PC-3 (cell line): ENCODE data around the gene LRRFIP2. TPM values are rescaled to one million over a fixed set of nuclear protein-coding genes. Genes with fewer than 3 reads are reported as not detected.

Experiments
- ATAC-seq: fragments of 200-7000 bp; cut with Tn5 transposase; 2 replicates; pipeline ENCODE4 v1.9.1; 2020; ENCODE audit warnings: mild to moderate bottlenecking, moderate library complexity
- BruUV-seq: library from RNA; stranded (reverse); fragments of 400-500 nt; replicated peaks from 2 replicates; lab custom pipeline; 2021; lab: Mats Ljungman, UMichigan
- CTCF ChIA-PET: fragments of 300-600 bp; sonication (Branson Sonifier 250); formaldehyde crosslinking; loops from one replicate; lab custom pipeline; 2022; ENCODE audit warnings: antibody characterized with exemption; lab: Charles Lee
- POLR2A ChIA-PET: fragments of 300-600 bp; sonication (Branson Sonifier 250); formaldehyde crosslinking; loops from one replicate; lab custom pipeline; 2022; ENCODE audit warnings: antibody characterized with exemption; ENCODE audit not compliant: unreplicated experiment; lab: Charles Lee
- DNase-seq: peaks from one replicate; pipeline ENCODE4 v3.0.0-alpha.2; 2015
- H2AFZ ChIP-seq: fragments of 300-600 bp; sonication (generic); 2 replicates; pipeline ENCODE4 v1.6.0; 2016; ENCODE audit warnings: antibody characterized with exemption, low read length
- H3F3A ChIP-seq: fragments of 300-600 bp; sonication (generic); one replicate; pipeline ENCODE4 v1.6.0; 2017; ENCODE audit warnings: antibody characterized with exemption, low read length, control low read depth, mild to moderate bottlenecking; ENCODE audit not compliant: unreplicated experiment
- H3K27ac ChIP-seq: fragments of 300-600 bp; sonication (generic); 2 replicates; pipeline ENCODE4 v1.5.1; 2016; ENCODE audit warnings: mild to moderate bottlenecking, low read length
- H3K27me3 ChIP-seq: fragments of 300-600 bp; sonication (generic); 2 replicates; pipeline ENCODE4 v1.6.1; 2016; ENCODE audit warnings: low read length, mixed read lengths
- H3K36me3 ChIP-seq: fragments of 300-600 bp; sonication (generic); 2 replicates; pipeline ENCODE4 v1.6.1; 2016; ENCODE audit warnings: low read depth, mixed run types, low read length, mixed read lengths
- H3K4me1 ChIP-seq: fragments of 300-600 bp; sonication (generic); 2 replicates; pipeline ENCODE4 v1.5.1; 2016; ENCODE audit warnings: low read length; ENCODE audit not compliant: insufficient read depth
- H3K4me2 ChIP-seq: fragments of 300-600 bp; sonication (generic); 2 replicates; pipeline ENCODE4 v1.6.0; 2016; ENCODE audit warnings: low read length
- H3K4me3 ChIP-seq: fragments of 300-600 bp; sonication (generic); 2 replicates; pipeline ENCODE4 v1.5.1; 2016; ENCODE audit warnings: mild to moderate bottlenecking, low read length, mixed read lengths
- H3K79me2 ChIP-seq: fragments of 300-600 bp; sonication (generic); 2 replicates; pipeline ENCODE4 v1.6.1; 2017; ENCODE audit warnings: low read length, mixed read lengths
- H3K9ac ChIP-seq: fragments of 300-600 bp; sonication (generic); 2 replicates; pipeline ENCODE4 v1.6.0; 2016; ENCODE audit warnings: mild to moderate bottlenecking, low read length
- H3K9me2 ChIP-seq: fragments of 300-600 bp; sonication (generic); replicated peaks from 2 replicates; pipeline ENCODE4 v1.6.1; 2016; ENCODE audit warnings: mixed run types, low read length, mixed read lengths
- H3K9me3 ChIP-seq: fragments of 300-600 bp; sonication (generic); 2 replicates; pipeline ENCODE4 v1.6.1; 2016; ENCODE audit warnings: low read length, mixed read lengths
- H4K20me1 ChIP-seq: fragments of 300-600 bp; sonication (generic); 2 replicates; pipeline ENCODE4 v1.6.1; 2016; ENCODE audit warnings: low read length, mixed read lengths
- EZH2 ChIP-seq: fragments of 300-600 bp; sonication (generic); IDR thresholded peaks from one replicate; pipeline ENCODE4 v1.6.1; 2017; ENCODE audit warnings: antibody characterized with exemption, mild to moderate bottlenecking, low read length; ENCODE audit not compliant: unreplicated experiment
- EZH2phosphoT487 ChIP-seq: fragments of 300-600 bp; sonication (generic); IDR thresholded peaks from 2 replicates; pipeline ENCODE4 v1.6.1; 2018; ENCODE audit warnings: mild to moderate bottlenecking, antibody characterized with exemption, low read length, borderline replicate concordance
- intact Hi-C: fragments of 100-400 bp; cut with micrococcal nuclease; formaldehyde crosslinking; loops from 2 replicates; pipeline ENCODE4 v1.9.0; 2023
- total RNA-seq: library from RNA; depleted of rRNA; stranded (reverse); fragments of >200 nt; gene quantifications from 2 replicates; pipeline ENCODE4 v1.2.3, GENCODE V29; 2014
- TF ChIP-seq, protein P1 (sequence below): fragments of 300-600 bp; sonication (generic); conservative IDR thresholded peaks from 2 replicates; pipeline ENCODE4 v1.5.1; 2017; ENCODE audit warnings: antibody characterized with exemption, low read depth, mild to moderate bottlenecking, low read length

LRRFIP2 gene
- total RNA-seq, 1 experiment from 2014 or later = 54.7 TPM

DNA sequence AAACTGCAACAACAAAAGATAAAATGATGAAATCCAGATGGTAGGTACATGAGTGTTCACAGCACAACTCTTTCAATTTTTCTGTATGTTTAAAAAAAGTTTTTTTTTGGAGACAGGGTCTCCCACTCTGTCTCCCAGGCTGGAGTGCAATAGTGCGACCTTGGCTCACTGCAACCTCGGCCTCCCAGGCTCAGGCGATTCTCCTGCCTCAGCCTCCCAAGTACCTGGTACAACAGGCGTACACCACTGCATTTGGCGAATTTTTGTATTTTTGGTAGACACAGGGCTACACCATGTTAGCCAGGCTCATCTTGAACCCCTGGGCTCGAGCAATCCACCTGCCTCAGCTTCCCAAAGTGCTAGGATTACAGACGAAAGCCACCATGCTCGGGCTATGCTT is 18.6 kb downstream of the LRRFIP2 start:
- POLR2A ChIA-PET = no interaction called here
- H3F3A ChIP-seq = no peaks in the 10 kb centered on the region
- H3K4me3 ChIP-seq = no peak overlapping the region
- H3K9me3 ChIP-seq = no peaks in the 10 kb centered on the region
- no peaks in the 10 kb centered on the region for H4K20me1 ChIP-seq
- H3K4me2 ChIP-seq = no peak overlapping the region
- H3K36me3 ChIP-seq = peaks cover 13% of the 10 kb centered on the region
- ATAC-seq (no peak), DNase-seq (no peak)
- intact Hi-C loops = no loop called here
- no peak overlapping the region for H3K9ac ChIP-seq
- H3K9me2 ChIP-seq = no peaks in the 10 kb centered on the region
- H3K4me1 ChIP-seq = no peaks in the 10 kb centered on the region
- H3K27me3 ChIP-seq = no peaks in the 10 kb centered on the region
- CTCF ChIA-PET = no interaction called here
- no peak overlapping the region for H3K27ac ChIP-seq
- no peak overlapping the region for H2AFZ ChIP-seq
- peaks cover 9% of the 10 kb centered on the region for H3K79me2 ChIP-seq
- no TSS peak for BruUV-seq
- TF ChIP-seq, protein P1, sequence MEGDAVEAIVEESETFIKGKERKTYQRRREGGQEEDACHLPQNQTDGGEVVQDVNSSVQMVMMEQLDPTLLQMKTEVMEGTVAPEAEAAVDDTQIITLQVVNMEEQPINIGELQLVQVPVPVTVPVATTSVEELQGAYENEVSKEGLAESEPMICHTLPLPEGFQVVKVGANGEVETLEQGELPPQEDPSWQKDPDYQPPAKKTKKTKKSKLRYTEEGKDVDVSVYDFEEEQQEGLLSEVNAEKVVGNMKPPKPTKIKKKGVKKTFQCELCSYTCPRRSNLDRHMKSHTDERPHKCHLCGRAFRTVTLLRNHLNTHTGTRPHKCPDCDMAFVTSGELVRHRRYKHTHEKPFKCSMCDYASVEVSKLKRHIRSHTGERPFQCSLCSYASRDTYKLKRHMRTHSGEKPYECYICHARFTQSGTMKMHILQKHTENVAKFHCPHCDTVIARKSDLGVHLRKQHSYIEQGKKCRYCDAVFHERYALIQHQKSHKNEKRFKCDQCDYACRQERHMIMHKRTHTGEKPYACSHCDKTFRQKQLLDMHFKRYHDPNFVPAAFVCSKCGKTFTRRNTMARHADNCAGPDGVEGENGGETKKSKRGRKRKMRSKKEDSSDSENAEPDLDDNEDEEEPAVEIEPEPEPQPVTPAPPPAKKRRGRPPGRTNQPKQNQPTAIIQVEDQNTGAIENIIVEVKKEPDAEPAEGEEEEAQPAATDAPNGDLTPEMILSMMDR = no peak
- TF ChIP-seq EZH2phosphoT487 = no peak
- no peak for TF ChIP-seq EZH2

DNA sequence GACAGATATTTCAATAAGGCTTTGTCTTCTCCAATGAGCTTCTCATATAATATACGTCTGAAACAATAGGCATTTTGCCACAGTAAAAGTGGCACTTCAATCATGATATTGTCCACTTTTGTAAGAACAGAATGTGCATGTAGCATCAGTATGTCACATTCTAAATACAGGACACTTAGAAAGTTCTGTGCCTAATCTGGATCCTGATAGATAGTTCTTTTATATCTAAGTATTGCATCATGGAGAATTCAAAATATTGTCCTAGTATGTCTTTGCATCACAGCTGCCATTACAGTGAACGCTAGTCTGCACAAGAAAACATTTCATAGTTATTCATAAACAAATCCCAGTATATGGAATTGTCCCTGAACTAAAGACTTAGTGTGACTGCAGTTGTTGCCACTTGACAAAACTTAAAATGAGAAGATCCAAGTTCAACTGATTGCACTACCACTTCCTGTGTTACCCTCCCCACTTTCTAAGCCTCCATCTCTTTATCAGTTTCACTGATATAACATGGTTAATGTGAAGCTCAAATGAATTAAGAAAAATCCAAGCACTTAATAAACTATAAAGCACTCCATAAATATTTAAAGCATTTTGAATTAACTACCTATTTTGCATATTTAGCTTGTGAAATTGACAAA is 19.6 kb downstream of the LRRFIP2 start:
- peaks cover 11% of the 10 kb centered on the region for H3K36me3 ChIP-seq
- ChIA-PET CTCF (no interaction called here), POLR2A (no interaction called here)
- no peak overlapping the region for H3K9ac ChIP-seq
- no peaks in the 10 kb centered on the region for H3K9me2 ChIP-seq
- no peak for ATAC-seq
- H3K9me3 ChIP-seq = no peaks in the 10 kb centered on the region
- H3K27me3 ChIP-seq = no peaks in the 10 kb centered on the region
- H3K27ac ChIP-seq = no peak overlapping the region
- H3K4me2 ChIP-seq = no peak overlapping the region
- peaks cover 9% of the 10 kb centered on the region for H3K79me2 ChIP-seq
- intact Hi-C loops = no loop called here
- BruUV-seq = no TSS peak
- H4K20me1 ChIP-seq = no peaks in the 10 kb centered on the region
- no peak for TF ChIP-seq EZH2
- TF ChIP-seq, protein P1 = no peak
- no peak for TF ChIP-seq EZH2phosphoT487
- DNase-seq = no peak
- H3F3A ChIP-seq = no peaks in the 10 kb centered on the region
- no peak overlapping the region for H3K4me3 ChIP-seq
- H3K4me1 ChIP-seq = no peaks in the 10 kb centered on the region
- H2AFZ ChIP-seq = no peak overlapping the region

DNA sequence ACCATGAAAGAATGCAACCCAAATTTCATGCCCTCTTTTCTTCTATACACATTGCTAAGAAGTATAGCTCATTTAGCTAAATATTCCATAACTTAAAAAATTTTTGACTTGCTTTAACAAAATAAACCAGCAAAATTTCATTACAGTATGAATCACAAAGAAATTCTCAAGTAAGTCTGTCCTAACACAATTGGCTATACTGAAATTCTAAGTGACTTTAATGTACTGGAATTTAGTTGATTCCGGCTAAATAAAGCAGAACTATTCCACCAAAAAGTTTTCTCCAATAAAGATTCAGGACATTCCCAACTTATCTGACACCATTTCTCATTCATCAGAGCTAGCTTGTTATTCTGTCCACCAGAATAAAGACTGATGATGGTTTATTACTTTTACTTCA is 23.8 kb downstream of the LRRFIP2 start:
- Histone ChIP-seq H3K9me3 (no peaks in the 10 kb centered on the region), H3F3A (no peaks in the 10 kb centered on the region), H3K36me3 (peaks cover 27% of the 10 kb centered on the region), H3K4me1 (peaks cover 2% of the 10 kb centered on the region), H4K20me1 (no peaks in the 10 kb centered on the region), H3K79me2 (no peaks in the 10 kb centered on the region), H3K27me3 (no peaks in the 10 kb centered on the region), H2AFZ (no peak overlapping the region), H3K9me2 (no peaks in the 10 kb centered on the region), H3K4me2 (no peak overlapping the region), H3K27ac (no peak overlapping the region), H3K4me3 (no peak overlapping the region), H3K9ac (no peak overlapping the region)
- no peak for TF ChIP-seq EZH2phosphoT487
- TF ChIP-seq EZH2 = no peak
- TF ChIP-seq, protein P1 = no peak
- intact Hi-C loops = no loop called here
- CTCF ChIA-PET = no interaction called here
- POLR2A ChIA-PET = interaction anchor here (0.6 kb wide), 1 partner anchor 31 kb away, joined by 3 read pairs; no protein-coding TSS in a partner anchor
- no peak for DNase-seq
- no TSS peak for BruUV-seq
- no peak for ATAC-seq
